Medulla oblongata (tissue), 1 donor: ENCODE measurements around the gene TNRC6C.
"Not testable (repeated sequence)": the region's sequence is repeated elsewhere in the genome, so short reads cannot be mapped to it uniquely, and the experiment has no call there.

Source experiments
- DNase-seq: peaks from one replicate; pipeline ENCODE4 v3.0.0-alpha.2; 2015; ENCODE audit errors: extremely low spot score

The TNRC6C gene

DNA sequence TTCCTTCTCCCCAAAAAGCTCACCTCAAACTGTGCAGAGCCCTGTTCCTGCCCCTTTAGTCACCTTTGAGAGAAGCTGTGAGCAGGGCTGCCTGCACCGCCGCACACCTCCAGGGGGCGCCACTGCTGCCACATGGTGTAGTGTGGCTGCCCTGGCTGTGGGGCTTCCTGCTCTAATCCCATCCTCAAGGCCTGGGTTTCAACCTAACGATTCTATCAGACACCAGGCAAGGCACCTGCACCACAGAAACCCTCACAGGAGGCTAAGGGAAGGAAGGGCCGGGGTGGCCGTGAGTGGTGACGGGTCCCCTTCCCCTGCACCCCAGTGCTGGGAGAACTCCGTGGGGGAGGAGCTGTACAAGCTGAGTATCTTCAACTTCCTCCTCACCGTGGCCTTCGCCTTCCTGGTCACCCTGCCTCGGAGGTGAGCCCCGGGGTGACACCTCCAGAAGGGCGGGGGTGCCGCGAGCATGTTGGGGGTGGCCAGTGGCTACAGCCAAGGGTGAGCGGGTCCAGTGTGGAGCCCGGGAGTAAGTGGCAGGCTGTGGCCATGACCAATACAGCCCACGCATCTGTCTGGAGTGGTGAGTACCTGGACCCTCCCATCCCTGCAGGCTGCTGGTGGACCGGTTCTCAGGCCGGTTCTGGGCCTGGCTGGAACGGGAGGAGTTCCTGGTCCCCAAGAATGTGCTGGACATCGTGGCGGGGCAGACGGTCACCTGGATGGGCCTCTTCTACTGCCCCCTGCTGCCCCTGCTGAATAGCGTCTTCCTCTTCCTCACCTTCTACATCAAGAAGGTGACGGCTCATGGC lies 179.1 kb downstream of the TNRC6C start:
- DNase-seq: no peak

DNA sequence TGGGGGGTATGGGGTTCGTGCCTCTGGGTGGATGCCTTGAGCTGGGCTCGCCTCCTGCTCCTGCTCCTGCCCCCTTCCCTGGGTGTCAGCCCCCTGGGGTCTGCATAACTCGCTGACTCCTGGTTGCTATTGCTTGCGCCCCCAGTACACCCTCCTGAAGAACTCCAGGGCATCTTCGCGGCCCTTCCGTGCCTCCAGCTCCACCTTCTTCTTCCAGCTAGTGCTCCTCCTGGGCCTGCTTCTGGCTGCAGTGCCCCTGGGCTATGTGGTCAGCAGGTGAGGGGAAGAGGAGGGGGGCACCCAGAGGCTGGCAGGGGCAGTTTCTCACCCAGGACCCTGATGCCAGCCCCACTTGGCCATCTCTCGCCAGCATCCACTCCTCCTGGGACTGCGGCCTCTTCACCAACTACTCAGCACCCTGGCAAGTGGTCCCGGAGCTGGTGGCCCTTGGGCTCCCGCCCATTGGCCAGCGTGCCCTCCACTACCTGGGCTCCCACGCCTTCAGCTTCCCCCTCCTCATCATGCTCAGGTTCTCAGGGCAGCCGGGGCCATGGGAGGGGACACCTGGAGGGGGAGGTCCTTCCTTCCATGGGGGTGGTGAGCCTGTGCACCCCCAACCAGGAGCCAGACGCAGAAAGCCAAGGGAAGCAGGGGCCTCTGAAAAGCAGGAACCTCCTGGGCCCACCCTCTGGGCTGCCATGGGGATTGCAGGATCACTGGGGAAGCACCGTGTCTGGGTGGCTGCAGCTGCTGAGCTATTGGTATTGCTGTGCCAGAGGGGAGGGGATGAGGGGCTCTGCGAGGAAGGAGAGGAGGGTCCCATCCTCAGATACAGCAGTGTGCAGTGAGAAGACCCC lies 179.9 kb downstream of the TNRC6C start:
- DNase-seq: no peak

DNA sequence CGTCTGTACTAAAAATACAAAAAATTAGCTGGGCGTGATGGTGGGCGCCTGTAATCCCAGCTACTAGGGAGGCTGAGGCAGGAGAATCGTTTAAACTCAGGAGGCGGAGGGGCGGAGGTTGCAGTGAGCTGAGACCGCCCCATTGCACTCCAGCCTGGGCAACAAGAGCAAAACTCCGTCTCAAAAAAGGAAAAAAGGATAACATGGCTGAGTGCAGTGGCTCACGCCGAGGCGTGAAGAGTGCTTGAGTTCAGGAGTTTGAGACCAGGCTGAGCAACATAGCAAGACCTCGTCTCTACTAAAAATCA lies 181.3 kb downstream of the TNRC6C start:
- not testable (repeated sequence) for DNase-seq

DNA sequence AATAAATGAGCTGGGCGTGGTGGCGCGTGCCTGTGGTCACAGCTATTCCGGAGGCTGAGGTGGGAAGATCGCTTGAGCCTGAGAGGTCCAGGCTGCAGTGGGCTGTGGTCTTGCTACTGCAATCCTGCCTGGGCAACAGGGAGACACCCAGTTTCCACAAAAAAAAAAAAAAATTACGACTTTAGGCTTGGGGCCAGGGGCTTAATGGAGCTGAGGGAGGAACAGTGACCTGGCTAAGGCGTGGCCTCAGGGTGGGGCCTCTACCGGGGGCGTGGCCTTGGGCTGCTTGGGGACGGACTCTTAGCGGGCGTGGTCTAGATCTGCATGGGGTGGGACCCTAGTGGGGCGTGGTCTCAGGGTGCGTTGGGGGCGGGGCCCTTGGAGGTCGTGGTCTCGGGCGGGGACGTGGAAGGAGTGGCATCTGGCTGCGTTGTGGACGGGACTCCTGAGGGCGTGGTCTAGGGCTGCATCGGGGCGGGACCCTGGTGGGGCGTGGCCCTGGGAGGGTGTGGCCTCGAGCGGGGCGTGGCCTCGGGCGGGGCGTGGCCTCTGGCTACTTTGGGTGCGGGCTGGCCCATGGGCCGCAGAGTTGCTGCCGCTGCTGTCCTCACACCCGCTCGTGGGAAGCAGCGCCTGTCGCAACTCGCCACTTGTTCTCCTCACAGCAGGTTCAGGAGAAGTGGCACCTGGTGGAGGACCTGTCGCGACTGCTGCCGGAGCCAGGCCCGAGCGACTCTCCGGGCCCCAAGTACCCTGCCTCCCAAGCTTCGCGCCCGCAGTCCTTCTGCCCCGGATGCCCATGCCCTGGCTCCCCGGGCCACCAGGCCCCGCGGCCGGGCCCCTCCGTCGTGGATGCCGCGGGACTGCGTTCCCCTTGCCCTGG lies 181.9 kb downstream of the TNRC6C start:
- DNase-seq: peak; percentile 64

DNA sequence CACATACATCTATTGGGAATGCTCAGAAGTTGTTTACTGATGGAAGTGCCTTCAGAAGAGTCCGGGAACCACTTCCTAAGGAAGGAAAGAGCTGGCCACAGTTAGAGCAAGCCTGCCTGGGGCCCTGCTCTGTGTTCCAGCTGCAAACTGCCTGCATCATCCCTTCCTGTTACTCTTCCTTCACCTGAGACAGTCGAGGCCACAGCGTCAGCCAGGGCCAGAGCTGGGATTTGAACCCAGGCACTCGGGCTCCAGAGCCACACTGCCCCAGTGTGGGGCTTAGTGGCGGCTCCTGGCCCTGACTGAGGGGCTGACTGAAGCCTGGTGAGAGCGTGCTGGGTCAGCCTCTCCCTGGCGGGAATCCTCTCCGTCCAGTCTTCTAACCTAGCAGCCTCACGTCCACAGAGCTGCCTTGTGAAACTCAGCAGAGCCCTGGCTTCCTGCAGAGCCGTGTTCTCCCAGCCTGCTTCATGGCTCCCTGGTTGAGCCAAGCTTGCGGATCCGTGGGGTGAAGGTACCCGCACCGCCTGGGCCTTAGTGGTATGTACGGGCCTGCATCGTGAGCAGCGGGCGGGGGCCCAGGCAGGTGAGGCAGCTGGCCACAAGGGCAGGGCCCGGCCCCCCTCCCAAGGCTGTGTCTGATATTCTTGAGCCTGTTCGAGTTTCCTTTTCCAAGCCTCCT lies 183.1 kb downstream of the TNRC6C start:
- no peak for DNase-seq

DNA sequence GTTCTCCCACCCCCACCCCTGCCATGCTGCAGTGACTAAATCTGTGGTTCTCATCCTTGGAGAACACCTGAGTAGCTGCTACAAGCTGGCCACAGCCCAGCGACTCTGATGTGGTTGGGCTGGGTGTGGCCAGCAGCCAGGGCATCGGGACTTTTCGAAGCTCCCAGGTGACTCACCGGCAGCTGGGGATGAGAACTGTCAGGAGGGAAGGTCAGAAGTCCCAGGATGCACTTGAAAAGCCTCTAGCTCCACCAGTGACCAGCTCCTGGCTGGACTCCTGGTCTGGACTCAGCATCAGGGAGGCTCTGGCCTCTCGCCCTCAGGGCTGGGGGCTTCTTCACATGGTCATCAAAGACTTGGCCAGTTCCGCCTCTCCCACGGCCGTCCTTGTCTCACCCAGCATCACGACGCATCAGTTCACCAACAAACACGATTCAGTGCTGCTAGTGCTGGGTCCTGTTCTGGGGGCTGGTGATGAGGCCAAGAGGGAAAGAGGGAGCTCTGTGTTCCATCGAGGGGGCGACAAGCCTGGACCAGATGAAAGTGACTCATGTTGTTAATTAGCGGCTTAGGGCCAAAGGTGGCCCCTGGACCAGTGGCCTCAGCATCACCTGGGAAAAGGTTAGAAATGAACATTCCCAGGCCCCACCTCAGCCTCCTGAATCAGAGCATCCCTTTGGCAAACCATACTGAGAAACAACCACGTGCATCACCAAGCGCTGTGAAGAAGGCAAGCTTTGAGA lies 183.8 kb downstream of the TNRC6C start:
- DNase-seq: no peak

DNA sequence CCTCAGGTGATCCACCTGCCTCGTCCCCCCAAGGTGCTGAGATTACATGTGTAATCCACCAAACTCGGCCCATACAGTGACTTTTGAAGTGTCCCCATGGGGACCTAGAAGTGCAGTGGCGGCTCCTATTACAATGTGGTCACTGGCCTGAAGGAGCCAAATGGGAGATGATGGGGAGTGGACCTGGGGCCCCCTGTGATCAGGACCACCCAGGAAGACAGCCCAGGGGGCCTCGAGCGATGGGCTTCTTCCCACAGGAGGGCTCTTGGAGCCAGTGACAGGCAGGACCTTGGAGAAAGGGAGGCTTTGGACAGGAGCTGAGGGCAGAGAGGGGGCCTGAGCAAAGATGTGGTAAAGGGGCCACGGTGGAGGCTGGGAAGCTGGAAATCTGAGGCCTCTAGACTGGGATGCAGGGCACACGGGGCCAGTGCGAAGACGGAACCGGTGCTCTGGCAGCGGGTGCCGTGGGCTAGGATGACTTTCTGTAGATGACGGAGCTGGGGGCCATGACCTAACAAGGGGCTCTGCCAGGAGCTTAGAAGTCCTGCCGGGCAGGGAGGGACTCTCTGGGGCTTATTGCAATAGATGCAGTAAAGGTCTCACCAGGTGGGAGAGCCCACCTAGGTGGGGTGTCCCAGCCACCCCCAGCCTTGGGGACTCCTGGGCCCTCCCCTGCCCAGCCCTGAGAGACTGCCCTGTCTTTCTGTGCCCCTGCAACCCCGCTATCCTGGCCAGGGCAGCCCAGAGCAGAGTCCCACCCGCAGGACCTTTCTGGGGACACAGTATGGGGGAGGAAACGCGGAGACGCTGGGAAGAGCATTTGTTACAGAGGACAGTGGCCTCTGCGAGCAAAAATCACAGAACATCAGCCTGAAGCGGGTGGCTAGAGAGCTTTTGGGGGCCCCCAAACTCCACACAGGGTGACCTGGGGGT lies 185.0 kb downstream of the TNRC6C start:
- DNase-seq: no peak

DNA sequence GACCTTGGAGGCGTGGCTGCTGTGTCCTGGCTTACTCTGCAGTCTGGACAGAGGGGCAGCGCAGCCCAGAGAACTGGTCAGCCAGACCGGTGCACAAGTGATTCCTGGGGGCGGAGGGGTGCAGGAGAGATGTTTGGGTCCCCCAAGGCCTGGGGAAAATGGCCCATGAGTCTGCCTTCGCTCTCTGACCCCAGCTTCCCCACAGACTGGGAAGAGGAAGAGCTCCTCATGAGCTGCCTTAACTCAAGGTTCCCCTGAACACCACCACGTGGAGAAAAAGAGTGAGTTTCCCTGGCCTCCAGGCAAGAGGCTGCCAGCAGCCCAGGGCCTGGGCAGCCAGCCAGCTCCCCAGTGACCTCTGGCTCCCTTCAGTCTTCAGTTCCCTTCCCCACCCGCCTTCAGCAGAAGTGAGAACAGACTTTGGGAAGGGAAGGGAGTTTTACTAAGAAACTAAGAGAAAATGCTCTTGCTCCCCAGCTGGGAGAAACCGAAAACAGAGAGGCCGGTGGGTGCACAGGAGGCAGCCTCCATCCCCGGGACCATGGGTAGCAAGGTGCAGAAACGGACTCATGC lies 185.7 kb downstream of the TNRC6C start:
- DNase-seq: peak; percentile 95

DNA sequence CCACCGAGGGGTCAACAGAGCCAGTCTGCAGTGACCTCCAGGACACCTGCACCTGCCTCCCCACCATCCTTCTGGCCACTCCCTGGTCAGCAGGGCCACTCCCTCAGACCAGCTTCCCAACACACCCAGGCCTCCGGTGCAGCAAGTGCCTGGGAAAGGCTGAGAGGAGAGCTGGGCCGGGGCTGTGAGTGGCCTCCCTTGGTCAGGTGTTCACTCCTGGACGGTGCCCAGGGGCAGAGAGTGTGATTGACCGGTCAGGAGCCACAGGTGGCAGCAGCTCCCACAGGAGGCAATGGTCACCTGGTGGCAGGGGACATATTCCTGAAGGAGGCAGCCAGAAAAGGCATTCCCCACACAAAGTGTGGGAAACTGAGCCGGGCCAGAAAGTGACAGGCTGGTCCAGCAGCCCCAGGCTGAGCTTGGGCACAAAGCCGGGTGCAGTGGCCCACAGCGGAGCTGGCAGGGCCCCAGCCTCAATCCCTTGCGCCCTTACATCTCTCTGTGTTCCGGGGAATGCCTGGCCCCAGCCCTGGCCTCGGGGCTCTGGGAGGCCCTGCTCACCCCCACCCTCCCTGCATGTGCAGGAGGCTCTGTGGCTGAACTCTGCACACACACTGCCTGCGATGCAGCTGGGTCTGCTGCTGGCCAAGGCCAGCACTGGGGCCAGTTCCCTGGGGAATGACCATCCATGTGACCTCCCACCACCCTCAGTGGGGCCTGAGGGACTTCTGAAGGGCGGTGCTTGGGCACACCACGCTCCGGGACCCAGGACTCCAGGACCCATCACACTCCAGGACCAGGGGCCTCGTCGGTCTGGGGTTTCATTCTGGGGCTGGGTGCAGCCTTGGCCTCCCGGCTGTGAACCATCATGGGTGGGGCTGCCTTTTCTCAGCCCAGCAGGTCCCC lies 186.5 kb downstream of the TNRC6C start:
- DNase-seq: peak; percentile 56

DNA sequence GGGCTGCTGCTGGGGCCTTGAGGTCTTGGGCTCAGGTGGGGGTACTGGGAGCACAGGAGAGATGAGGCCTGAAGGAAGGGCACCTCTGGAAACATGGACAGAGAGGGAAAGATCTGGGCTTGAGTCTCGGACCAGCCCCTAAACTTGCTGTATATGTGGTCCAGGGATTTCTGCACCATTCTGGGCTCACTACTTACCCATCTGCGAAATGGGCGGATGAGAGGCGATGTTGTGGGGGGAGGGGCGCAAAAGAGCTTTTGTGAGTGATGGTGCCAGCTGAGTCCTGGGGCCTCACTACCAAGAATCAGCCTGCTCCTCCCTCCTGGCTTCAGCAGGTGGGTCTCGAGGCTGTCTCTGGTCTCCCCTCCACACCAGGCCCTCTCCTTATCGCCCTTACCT lies 188.0 kb downstream of the TNRC6C start:
- DNase-seq: no peak

DNA sequence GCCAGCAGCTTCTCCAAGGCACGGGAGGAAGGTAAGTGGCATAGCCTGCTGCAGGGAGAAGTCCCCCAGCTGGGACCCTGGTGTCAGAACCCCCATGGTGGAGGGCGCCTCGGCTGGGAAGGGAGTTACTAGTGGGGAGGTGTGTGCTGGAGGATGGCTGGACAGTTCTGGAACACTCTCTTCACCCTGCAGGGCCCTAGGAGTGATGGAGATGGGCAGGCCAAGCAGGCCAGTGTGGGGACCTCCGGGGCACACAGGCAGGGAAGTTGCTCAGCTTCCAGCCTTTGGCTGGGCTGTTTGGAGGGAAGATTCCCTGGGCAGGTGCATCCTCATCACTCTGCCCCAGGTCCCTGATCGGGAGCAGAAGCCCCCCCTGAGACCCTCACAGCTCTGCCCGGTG lies 188.4 kb downstream of the TNRC6C start:
- DNase-seq: no peak

DNA sequence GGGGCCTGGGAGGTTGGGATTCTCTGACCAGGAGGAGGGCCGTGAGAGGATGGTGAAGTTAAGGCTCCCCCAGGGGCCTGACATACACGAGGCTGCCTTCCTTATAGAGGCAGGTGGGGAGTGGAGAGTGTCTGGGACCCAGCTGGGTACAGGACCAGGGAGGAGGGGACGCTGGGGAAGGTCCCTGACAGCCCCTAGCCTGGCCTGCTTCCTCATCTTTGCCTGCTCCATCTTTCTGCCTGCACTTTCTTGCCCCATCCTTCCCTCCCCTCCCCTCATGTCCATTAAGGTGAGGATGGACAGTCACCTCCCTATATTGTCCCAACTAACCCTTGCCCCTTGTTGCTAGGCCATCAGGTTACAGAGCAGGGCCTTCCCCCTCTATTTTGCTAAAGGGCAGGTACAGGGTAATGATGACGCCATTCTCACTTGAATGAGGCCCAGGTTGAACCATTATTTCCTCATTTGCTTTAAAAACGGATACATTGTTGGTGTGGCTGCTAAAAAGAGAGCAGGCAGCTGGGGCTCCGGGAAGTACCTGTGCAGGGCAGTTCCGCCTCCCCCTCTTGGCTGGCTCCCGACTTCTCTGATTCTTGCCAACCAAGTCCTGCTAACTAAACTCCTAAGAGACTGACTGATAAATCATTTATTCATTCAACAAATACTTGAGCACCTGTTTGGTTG lies 189.0 kb downstream of the TNRC6C start:
- no peak for DNase-seq

DNA sequence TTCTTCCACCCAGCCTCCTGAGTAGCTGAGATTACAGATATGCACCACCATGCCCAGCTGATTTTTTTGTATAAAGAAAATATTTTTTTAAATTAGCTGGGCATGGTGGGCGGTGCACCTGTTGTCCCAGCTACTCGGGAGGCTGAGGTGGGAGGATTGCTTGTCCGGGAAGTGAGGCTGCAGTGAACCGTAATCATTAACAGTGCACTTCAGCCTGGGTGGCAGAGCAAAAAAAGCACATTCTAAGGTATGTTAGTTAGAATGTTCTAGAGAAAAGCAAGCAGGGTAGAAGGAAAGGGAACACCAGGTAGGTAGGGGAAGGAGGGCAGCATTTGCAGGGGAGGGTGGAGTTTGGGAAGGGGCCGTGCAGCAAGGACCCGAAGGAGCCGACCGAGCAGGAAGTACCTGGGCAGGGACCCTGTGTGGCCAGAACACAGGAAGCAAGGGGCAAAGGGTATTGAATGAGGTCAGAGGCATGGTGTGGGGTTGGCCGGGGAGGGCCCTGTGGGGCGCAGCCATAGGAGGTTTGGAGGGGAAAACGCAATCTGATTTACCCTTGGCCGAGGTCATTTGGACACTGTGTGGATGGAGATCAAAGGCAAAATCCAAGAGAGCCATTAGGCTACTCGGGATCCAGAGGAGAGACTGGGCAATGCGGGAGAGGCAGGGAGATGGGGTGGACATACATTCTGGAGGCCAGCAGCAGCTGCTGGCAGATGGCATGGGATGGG lies 189.9 kb downstream of the TNRC6C start:
- no peak for DNase-seq

DNA sequence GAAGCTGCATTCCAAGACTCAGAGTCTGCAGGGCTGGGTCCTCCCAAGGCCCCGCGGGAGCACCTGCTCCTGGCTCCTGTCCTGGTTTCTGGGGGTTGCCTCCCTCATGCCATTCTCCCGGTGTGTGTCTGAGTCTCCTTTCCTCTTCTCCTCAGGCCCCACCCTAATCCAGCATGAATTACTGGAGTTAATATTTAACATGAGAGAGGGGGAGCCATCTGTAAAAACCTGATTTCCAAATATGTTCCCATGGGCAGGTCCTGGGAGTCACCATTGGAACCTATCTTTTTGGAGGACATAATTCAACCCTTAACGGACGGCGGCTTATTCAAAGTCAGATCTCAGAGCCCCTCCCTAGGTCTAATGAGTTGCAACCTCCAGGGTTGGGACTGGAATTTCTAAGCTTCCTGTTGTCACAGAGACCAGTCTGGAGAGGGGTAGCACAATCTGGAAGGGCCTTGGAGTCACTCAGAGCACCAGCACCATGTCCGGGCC lies 193.1 kb downstream of the TNRC6C start:
- DNase-seq: no peak

DNA sequence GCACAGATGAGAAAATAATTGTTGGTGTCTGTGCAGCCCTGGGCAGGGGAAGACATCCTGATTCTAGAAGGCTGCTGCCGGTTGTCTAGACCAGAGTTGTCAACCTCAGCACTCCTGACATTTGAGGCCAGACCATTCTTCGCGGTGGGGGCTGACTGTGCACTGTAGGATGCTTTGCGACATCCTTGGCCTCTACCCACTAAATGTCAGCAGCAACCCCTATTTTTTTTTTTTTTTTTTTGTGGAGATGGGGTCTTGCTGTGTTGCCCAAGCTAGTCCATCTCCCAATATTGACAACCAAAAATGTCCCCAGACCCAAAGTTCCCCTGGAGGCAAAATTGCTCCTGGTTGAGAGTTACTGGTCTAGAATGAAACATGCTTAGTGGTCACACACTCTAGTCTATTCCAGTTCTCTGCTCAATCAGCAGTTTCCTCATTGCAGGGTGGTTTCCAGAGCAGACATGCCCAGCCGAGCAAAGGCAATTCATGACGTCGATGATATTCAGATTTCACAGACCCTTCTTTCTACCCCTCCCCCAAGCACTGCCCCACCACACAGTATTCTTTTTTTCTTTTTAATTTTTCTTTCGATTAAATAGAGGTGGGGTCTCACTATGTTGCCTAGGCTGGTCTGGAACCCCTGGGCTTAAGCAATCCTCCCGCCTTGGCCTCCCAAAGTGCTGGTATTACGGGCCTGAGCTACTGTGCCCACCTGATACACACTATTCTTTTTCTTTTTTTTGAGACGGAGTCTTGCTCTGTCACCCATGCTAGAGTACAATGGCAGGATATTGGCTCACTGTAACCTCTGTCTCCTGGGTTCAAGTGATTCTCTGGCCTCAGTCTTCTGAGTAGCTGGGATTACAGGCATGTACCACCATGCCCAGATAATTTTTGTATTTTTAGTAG lies 196.7 kb downstream of the TNRC6C start:
- DNase-seq: peak; percentile 63
